KMS-11 (cell line): ENCODE results near the gene NPSR1.

Source experiments
- H2AFZ ChIP-seq: fragments of 200-600 bp; sonication (generic); 2 replicates; pipeline ENCODE4 v1.6.1; 2016; ENCODE audit warnings: antibody characterized with exemption, mixed run types, low read depth
- H3K27ac ChIP-seq: fragments of 200-600 bp; sonication (generic); 2 replicates; pipeline ENCODE4 v1.6.1; 2016; ENCODE audit warnings: mild to moderate bottlenecking, mixed run types
- H3K27me3 ChIP-seq: fragments of 200-600 bp; sonication (generic); 2 replicates; pipeline ENCODE4 v1.6.1; 2017; ENCODE audit warnings: mild to moderate bottlenecking, low read depth, mixed run types, moderate library complexity; ENCODE audit not compliant: insufficient read depth
- H3K36me3 ChIP-seq: fragments of 200-600 bp; sonication (generic); 2 replicates; pipeline ENCODE4 v1.6.1; 2017; ENCODE audit warnings: mild to moderate bottlenecking, mixed run types; ENCODE audit not compliant: insufficient read depth
- H3K4me1 ChIP-seq: fragments of 200-600 bp; sonication (generic); 2 replicates; pipeline ENCODE4 v1.6.1; 2016; ENCODE audit warnings: mild to moderate bottlenecking, low read depth, mixed run types; ENCODE audit not compliant: poor library complexity, severe bottlenecking
- H3K4me2 ChIP-seq: fragments of 200-600 bp; sonication (generic); 2 replicates; pipeline ENCODE4 v1.7.0; 2016; ENCODE audit warnings: mild to moderate bottlenecking, mixed run types
- H3K4me3 ChIP-seq: fragments of 200-600 bp; sonication (generic); IDR thresholded peaks from 2 replicates; pipeline ENCODE4 v1.6.1; 2017; ENCODE audit warnings: low read depth, low read length, mixed read lengths; ENCODE audit not compliant: insufficient read depth
- H3K79me2 ChIP-seq: fragments of 200-600 bp; sonication (generic); 2 replicates; pipeline ENCODE4 v1.6.1; 2016; ENCODE audit warnings: low read depth, mixed run types; ENCODE audit not compliant: insufficient read depth
- H3K9ac ChIP-seq: fragments of 200-600 bp; sonication (generic); 2 replicates; pipeline ENCODE4 v1.6.1; 2016; ENCODE audit warnings: mild to moderate bottlenecking, mixed run types
- H4K20me1 ChIP-seq: fragments of 200-600 bp; sonication (generic); 2 replicates; pipeline ENCODE4 v1.6.1; 2016; ENCODE audit warnings: mild to moderate bottlenecking, mixed run types; ENCODE audit not compliant: insufficient read depth
- TF ChIP-seq, protein P1 (sequence below): fragments of 200-600 bp; sonication (generic); conservative IDR thresholded peaks from 2 replicates; pipeline ENCODE4 v1.6.1; 2017; ENCODE audit warnings: low read depth, mild to moderate bottlenecking, antibody characterized with exemption, low read length, moderate library complexity, mixed read lengths

NPSR1 gene

GRCh38 chr7:34886856-34887255 lies 228.8 kb downstream of the NPSR1 start:
- H3K36me3 ChIP-seq = no peaks in the 10 kb centered on the region
- no peaks in the 10 kb centered on the region for H3K79me2 ChIP-seq
- no peak overlapping the region for H3K4me2 ChIP-seq
- H3K4me3 ChIP-seq = no peak overlapping the region
- TF ChIP-seq, protein P1, sequence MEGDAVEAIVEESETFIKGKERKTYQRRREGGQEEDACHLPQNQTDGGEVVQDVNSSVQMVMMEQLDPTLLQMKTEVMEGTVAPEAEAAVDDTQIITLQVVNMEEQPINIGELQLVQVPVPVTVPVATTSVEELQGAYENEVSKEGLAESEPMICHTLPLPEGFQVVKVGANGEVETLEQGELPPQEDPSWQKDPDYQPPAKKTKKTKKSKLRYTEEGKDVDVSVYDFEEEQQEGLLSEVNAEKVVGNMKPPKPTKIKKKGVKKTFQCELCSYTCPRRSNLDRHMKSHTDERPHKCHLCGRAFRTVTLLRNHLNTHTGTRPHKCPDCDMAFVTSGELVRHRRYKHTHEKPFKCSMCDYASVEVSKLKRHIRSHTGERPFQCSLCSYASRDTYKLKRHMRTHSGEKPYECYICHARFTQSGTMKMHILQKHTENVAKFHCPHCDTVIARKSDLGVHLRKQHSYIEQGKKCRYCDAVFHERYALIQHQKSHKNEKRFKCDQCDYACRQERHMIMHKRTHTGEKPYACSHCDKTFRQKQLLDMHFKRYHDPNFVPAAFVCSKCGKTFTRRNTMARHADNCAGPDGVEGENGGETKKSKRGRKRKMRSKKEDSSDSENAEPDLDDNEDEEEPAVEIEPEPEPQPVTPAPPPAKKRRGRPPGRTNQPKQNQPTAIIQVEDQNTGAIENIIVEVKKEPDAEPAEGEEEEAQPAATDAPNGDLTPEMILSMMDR = no peak
- no peaks in the 10 kb centered on the region for H3K4me1 ChIP-seq
- no peaks in the 10 kb centered on the region for H4K20me1 ChIP-seq
- no peak overlapping the region for H2AFZ ChIP-seq
- H3K9ac ChIP-seq = no peak overlapping the region
- no peaks in the 10 kb centered on the region for H3K27me3 ChIP-seq
- no peak overlapping the region for H3K27ac ChIP-seq

- Histone ChIP-seq H3K27ac (no peak overlapping the region), H3K79me2 (no peaks in the 10 kb centered on the region), H3K27me3 (no peaks in the 10 kb centered on the region), H3K36me3 (no peaks in the 10 kb centered on the region), H3K9ac (no peak overlapping the region), H3K4me1 (no peaks in the 10 kb centered on the region), H2AFZ (no peak overlapping the region), H3K4me3 (no peak overlapping the region), H3K4me2 (no peak overlapping the region), H4K20me1 (no peaks in the 10 kb centered on the region)
- TF ChIP-seq, protein P1 = no peak
These were observed 231.9 kb downstream of the NPSR1 start for GRCh38 chr7:34889951-34890350.

GRCh38 chr7:34895202-34895601 lies 237.2 kb downstream of the NPSR1 start:
- Histone ChIP-seq H3K27me3 (no peaks in the 10 kb centered on the region), H3K4me1 (no peaks in the 10 kb centered on the region), H3K27ac (no peak overlapping the region), H3K4me3 (no peak overlapping the region), H4K20me1 (no peaks in the 10 kb centered on the region), H3K36me3 (no peaks in the 10 kb centered on the region), H3K79me2 (no peaks in the 10 kb centered on the region), H2AFZ (no peak overlapping the region), H3K9ac (no peak overlapping the region), H3K4me2 (no peak overlapping the region)
- TF ChIP-seq, protein P1 = no peak
